ENCODE data around the gene RABL6.
"Not testable (repeated sequence)": the region's sequence is repeated elsewhere in the genome, so short reads cannot be mapped to it uniquely, and the experiment has no call there.

RABL6 gene, protein sequence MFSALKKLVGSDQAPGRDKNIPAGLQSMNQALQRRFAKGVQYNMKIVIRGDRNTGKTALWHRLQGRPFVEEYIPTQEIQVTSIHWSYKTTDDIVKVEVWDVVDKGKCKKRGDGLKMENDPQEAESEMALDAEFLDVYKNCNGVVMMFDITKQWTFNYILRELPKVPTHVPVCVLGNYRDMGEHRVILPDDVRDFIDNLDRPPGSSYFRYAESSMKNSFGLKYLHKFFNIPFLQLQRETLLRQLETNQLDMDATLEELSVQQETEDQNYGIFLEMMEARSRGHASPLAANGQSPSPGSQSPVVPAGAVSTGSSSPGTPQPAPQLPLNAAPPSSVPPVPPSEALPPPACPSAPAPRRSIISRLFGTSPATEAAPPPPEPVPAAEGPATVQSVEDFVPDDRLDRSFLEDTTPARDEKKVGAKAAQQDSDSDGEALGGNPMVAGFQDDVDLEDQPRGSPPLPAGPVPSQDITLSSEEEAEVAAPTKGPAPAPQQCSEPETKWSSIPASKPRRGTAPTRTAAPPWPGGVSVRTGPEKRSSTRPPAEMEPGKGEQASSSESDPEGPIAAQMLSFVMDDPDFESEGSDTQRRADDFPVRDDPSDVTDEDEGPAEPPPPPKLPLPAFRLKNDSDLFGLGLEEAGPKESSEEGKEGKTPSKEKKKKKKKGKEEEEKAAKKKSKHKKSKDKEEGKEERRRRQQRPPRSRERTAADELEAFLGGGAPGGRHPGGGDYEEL

DNA sequence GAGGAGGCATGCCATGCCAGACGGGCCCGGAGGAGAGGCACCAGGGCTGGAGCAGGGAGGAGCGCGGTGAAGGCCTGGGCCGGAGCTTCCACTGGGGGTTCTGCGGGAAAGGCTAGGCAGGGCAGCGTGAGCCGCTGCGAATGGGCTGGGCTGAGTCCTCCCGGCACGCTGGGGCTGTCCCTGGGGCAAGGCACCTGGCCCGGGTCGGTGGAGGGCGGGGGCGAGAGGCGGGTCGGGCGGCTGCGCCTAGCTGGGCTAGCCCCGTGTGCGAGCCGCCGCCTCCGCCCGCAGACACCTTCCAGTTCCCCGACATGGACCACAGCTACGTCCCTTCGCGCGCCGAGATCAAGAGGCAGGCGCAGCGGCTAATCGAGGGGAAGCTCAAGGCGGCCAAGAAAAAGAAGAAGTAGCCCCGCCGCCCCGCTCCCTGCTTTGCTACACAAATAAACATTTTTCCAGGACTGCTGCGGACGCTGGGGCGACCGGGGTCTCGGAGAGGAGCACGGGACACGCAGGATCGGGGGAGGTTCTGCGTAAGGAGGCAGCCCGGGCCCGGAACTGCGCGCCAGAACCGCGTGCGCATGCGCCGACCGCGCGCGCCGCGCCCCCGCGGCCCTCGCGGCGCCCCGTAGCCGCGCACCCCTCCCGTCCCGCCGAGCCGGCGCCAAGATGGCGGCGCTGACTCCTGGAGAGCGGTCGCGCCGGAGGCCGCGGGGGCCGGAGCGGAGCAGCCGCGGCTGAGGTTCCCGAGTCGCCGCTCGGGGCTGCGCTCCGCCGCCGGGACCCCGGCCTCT lies at the start of gene RABL6:
TSS of gene RABL6 (plus strand) at position 668 of the 794 bp plus-strand sequence. CDS start 249 bp downstream, outside the sequence.
- peak; percentile 73 for DNase-seq (ENCODE audit: low read depth)

DNA sequence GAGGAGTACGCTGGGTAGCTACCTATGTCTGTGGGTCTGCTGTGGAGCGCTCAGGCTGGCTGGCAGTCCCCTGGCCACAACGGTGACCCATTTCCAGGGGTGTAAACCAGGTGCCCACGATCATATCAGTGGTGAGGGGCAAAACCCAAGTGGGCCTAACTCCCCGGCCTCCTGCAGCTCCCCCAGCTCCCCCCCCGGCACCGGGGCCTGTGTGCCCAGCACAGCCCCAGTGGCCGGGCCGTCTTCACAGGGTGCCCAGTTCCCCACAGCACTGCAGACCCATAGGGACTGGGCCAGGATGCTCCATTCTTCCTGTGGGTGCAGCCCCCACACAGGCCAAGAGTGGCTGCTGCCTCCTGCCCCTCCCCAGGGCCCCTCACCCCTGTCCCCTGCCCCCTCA lies 48.7 kb upstream of the RABL6 start:
- no peak for DNase-seq (ENCODE audit: low read depth)

DNA sequence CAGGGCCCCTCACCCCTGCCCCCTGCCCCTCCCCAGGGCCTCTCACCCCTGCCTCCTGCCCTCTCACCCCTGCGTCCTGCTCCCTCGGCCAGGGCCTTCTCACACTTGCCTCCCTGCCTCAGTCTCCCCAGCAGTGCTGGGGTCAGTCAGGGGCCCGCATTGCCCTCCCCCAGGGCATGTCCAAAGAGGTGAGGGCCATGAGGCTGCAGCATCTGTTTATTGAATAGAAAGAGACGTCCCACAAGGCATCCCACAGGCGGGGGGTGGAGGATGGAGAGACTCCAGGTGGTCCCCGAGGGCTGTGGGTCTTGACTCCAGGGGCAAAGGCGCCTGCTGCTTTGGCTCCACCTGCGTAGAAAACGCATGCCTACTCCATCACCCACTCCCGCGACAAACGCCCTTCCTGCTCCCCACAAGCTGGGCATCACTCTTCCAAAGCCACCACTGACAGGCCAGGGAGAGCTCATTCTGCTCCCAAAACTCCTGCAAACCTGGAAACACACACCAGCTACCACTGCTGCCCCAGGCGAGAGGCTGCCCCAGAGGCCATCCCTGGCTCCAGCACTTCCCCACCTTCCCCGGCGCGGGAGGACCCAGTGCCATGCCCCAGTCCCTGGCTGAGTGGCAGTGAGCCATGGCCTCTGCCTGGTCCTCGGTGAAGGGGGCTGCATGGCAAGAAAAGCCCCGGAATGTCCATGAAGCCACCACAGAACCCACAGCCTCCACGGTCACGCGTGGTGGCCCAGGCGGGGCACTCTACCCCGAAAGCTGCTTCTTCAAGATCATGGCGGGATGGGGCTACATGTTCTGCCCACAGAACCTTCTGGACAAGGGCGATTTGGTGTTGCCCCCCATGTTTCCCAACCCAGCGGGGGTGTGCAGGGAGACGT lies 48.1 kb upstream of the RABL6 start:
- no peak for DNase-seq (ENCODE audit: low read depth)

DNA sequence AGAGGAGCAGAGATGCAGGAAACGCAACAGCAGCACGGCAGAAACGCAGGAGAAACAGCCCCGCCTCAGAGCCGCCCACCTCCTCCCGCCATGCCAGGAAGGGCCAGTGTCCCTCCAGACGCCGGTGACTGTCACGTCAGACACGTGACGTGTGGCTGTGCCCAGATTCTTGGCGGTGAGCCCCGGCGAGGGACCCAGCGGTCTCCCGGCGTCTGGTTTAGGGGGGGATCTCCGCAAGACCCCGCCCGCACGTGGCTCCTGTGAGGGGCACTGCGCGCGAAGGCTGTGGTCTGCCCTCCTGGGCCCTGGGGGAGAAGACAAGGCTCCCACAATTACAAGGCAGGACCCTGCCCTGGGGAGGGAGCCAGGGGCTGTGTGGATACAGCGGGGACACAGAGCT lies 47.3 kb upstream of the RABL6 start:
- no peak for DNase-seq (ENCODE audit: low read depth)

DNA sequence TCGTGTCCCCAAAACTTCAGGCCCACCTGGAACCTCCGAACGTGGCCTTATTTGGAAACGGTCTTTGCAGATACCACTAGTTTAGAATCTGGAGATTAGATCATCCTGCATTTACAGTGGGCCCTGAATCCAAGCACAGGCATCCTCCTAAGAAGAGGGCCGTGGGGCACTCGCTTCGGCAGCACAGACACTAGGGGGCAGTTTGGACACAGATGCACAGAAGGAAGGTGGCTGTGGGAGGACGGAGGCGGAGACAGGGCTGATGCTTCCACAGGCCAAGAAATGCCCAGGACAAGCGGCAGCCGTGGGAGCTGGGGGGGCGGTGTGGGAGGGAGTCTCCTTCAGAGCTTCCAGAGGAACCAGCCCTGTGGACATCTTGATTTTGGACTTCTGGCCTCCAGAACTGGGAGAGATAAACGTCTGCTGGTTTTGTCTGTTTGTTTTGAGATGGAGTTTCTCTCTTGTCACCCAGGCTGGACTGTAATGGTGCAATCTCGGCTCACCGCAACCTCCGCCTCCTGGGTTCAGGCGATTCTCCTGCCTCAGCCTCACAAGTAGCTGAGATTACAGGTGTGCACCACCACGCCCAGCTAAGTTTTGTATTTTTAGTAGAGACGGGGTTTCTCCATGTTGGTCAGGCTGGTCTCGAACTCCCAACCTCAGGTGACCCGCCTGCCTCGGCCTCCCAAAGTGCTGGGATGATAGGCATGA lies 46.8 kb upstream of the RABL6 start:
- not testable (repeated sequence) for DNase-seq (ENCODE audit: low read depth)

DNA sequence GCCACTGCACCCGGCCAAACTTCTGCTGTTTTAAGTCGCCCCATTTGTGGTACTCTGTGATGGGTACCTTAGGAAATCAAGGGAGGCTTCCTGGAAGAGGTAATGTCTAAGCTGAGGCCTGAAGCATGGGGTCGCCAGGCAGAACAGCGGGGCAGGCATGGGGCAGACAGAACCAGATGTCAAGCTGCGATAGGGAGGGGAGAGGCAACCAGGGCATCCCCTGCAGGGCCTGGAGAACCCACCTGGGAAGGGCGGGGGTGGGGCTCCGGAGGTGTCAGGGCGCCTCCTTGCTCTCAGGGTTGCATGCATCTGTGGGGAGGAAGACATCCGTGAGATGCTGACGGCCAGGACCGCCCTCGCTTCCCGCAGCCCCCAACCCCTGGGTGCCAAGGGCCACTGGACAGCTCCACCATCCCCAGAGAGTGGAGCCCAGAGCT lies 46.2 kb upstream of the RABL6 start:
- no peak for DNase-seq (ENCODE audit: low read depth)

DNA sequence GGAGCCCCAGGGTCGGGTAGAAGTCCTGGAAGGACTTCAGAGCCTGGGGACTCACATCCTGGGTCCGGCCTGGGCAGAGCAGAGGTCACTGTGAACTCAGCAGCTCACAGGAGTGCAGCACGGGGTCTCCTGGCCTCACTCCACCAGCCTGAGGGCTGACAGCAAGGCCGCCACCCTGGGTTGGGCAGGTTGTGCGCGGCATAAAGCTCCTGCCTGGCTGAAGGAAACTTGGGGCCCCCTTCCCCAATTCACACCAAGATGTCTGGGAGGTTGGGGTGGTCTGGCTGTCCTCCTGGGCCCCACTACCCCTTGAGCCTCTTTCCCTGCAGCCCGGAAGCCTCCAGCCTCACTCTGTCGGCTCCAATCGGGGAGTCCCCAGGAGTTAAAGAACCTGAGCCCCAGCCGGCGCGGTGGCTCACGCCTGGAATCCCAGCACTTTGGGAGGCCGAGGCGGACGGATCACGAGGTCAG lies 45.5 kb upstream of the RABL6 start:
- DNase-seq (ENCODE audit: low read depth), result no peak

DNA sequence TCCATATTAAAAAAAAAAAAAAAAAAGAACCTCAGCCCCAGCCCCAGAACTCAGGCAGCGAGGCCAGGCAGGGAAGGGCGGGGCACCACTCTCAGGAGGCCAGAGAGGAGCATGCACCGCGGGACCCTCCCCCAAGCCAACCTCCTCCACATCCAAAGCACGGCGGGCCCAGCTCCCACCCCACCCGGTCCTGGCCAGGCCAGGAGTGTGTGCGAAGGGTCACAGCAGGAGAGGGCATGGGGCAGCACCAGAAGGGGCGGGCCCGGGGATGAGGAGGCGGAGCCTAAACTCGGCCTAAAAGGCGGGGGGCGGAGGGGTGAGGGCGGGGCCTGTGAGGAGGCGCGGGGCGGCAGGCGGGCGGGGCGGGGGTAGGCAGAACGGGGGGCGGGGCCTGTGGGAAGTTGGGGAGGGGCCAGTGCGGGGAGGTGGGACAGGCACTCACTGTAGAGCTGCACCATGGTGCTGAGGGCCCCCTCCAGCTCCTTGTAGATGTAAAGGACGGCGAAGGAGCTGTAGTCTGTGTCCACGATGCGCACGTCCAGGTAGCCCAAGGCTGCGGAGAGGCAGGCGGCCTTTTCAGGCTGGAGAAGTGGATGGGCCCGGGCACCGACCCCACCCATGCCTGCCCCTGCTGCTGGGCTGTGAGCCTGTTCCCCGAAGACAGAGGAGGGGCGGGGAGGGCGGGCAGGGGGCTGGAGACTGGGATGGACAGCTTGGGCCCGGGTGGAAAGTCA lies 44.7 kb upstream of the RABL6 start:
- no peak for DNase-seq (ENCODE audit: low read depth)

DNA sequence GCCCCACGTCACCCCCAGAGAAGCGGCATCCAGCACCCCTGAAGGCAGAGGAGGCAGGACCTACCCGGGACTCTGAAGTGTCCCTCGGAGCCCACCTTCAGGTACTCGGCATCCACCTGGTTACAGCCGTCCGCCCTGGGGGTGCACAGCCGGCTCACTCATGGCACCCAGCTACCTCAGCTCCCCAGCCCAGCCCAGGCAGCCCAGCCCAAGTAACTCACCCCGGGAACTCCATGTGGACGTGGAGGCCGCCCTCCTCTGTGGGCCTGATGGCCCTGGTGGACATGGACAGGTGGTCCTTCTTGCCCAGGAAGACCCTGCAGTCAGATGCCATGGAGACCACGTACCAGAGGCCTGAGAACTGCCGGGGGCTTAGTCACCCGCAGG lies 44.1 kb upstream of the RABL6 start:
- no peak for DNase-seq (ENCODE audit: low read depth)

DNA sequence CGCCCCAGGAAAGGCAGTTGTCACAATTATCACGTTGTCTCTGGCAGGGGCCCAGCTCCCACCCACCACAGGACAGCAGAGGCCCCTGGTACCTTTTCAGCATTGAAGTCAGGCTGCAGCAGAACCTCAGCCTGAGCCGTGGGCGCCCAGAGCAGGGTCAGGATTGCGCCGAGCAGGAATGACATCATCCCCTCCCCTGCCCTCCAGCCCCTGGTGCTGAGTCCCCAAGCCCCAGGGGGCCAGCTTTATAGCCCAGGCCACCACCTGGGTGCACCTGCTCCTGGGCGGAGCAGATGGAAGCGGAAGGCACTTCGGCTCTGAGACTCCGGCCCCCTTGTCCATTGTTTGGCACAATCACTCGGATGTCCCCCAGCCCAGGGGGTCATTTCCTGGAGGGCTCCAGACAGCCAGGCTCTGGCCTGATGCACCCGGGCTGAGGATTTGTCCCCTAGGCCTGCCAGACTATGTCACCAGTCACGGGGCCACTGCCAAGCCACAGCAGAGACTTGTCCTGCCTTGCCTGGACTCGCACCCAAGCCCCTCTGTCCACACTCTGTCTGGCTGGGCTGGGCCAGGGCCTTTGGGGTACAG lies 43.4 kb upstream of the RABL6 start, which contains the start of gene LCN15:
TSS of gene LCN15 (minus strand) at position 218 of the 591 bp plus-strand sequence. CDS start at position 188, 30 bp downstream.
- DNase-seq (ENCODE audit: low read depth), result no peak

DNA sequence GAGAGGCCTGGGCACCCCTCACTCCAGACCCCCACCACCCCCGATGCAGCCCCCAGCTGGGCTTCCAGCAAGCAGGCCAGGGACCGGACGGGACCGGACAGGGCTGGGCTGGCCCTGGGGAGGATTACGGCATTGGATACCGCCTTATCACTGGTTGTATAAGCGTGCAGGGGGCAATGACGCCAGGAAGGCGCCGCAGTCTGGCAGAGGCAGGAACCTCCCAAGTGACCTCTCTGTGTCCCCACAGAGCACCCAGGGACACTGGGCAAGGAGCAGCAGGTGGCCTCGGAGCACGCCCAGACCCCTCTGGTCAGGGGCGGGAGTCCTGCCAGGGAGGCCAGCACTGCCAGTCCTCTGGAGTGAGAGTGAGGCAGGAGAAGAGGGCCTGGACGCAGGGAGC lies 42.7 kb upstream of the RABL6 start:
- DNase-seq (ENCODE audit: low read depth), result no peak

DNA sequence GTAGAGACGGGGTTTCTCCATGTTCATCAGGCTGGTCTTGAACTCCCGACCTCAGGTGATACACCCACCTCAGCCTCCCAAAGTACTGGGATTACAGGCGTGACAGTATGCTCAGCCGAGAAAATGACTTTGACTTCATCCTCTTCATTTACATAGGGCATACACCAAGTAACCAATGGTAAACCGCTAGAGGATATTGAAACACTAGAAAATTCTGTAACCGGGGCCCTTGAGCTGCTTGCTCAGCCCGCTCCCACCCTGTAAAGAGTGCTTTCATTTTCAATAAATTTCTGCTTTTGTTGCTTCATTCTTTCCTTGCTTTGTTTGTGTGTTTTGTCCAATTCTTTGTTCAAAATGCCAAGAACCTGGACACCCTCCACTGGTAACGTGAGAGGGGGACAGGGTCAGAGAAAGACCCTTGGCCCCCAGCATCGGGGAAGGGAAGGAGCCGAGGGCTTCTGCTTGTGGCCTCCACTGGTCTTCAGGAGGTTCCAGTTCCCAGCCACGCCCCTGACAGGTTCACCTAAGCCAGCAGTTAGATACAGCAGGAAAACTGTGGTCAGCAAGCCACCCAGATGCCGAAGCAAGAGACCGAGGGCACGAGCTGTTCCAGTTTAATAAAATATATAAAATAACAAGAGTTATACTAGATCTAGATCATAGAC lies 41.9 kb upstream of the RABL6 start:
- not testable (repeated sequence) for DNase-seq (ENCODE audit: low read depth)

DNA sequence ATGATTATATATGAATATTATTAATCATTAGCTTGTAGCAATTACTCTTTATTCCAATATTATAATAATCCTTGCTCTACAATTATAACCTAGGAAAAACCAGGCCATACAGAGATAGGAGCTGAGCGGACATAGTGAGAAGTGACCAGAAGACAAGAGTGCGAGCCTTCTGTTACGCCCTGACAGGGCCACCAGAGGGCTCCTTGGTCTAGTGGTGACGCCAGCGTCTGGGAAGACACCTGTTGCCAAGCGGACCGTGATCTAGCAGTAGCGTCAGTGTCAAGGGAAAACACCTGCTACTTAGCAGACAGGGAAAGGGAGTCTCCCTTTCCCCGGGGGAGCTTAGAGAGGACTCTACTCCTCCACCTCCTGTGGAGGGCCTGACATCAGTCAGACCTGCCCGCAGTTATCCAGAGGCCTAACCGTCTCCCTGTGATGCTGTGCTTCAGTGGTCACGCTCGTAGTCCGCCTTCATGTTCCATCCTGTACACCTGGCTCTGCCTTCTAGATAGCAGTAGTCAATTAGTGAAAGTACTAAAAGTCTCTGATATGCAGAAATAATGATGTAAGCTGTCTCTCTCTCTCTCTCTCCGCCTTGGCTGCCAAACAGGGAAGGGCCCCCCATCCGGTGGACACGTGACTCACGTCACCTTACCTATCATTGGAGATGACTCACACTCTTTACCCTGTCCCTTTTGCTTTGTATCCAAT lies 41.2 kb upstream of the RABL6 start:
- not testable (repeated sequence) for DNase-seq (ENCODE audit: low read depth)

DNA sequence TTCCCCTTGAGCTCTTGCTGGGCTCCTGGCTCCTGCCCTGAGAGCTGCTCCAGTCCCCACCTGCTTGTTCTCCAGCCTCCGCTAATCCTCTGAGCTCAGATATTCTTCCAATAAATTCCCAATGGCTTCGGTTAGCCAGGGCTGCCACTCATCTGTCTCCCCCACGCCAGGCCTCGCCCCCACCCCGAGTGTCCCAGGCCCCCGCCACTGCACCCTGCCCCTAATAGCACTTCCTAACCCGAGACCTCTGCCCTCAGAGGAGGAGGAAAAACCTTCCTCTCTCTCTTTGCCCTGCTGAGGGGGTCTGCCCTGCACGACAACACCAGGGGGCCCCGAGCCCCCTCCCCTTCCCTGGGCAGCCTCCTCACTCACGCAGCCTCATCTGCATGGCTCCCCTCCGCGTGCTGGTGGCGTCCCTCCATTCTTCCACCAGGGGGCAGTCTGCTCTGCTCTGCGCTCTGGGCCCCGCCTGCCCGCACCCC lies 38.0 kb upstream of the RABL6 start:
- DNase-seq (ENCODE audit: low read depth), result peak; percentile 39

DNA sequence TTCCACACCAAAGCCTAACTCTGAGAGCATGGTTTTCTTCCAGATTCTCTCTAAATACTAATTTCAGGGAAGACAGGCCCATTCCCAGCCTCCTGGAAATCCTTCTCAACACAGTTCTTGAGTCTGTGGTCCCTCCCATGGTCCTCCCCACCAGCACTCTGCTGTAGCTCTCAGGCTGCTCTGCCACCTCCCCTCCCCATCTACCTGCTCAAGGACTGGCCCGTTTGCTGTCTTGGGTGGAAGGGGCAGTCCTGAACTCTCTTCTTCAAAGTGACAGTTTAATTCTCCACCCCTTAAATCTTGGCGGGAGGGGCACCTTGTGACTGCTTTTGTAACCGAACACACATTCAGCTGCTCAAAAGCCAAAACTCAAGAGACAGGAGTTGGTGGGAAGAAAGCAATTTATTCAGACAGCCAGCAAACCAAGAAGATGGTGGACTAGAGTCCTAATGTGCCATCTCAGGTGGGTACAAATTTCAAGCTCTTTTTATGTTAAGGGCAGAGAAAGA lies 35.8 kb upstream of the RABL6 start:
- no peak for DNase-seq (ENCODE audit: low read depth)

DNA sequence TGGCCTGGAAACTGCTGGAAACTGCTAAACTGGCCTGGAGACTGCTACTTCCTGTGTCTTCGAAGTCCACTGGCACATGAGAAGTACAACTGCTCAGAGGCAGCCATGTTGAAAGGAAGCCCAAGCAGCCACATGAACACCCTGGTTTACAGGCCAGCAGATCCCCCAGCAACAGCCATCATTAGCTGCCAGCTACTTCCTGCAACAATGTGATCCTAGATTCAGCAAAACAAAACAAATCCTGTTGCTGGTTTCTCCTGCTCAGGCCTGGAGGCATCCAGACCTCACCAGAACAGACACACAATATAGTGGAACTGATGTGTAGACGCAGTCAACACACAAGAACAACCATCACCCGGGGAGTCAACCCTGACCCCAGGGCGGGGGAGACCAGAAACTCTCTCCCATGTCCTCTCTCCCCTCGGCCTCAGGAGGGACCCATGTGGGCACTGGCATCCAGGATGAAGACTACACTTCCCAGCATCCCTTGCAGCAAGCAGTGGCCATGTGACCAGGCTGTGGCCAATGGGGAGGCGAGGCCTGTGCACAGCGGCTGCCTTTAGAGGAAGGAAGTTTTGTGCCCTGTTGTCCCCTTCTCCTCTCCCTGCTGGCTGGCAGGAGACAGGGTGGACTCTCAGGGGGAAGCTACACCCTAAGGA lies 34.2 kb upstream of the RABL6 start:
- no peak for DNase-seq (ENCODE audit: low read depth)

DNA sequence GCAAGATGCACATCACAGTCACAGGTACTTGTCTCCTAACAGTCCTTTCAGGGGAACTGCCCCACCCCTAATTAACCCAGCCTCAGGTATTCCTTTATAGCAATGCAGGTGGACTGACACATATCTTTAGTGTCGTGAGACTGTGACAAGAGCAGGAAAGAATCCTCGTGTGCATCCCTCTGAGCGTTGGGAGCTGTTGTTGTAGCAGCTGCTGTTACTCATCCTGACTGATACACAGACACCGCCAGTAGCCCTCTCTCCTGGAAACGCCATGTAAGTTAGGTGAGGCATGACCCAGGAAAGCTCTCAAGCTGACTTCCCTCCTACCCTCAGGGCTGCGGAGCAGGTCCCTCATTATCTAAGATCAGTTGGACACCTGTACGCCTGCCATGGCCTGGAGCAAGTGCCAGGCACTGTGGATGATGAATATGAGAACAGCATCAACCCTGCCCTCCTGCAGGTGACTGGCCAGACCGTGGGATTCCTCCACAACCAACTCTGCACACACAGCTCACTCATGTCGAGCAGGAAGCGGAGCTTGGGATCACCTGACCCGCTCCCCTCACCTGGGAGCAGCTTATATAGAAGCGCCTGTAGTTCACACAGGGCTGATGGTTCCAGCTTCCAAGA lies 33.2 kb upstream of the RABL6 start:
- no peak for DNase-seq (ENCODE audit: low read depth)

Measured in stimulated activated CD8-positive, alpha-beta memory T cell treated with anti-CD3 and anti-CD28 coated beads, Interleukin-15, amount 100 ng/mL, for 24 hours (primary cell).